HFF-Myc (cell line): Measurements from ENCODE around the gene HLA-DRB1.

ENCODE experiments used
- DNase-seq: peaks from one replicate; pipeline ENCODE4 v3.0.0-alpha.2; 2011; ENCODE audit warnings: low read depth; ENCODE audit errors: extremely low read depth
- H3K4me3 ChIP-seq: replicated peaks from 2 replicates; pipeline ENCODE4 v1.5.1; 2011; ENCODE audit warnings: low read depth, mild to moderate bottlenecking, control low read depth, low read length
- CTCF ChIP-seq: IDR thresholded peaks from 2 replicates; pipeline ENCODE4 v1.5.1; 2012; ENCODE audit warnings: mild to moderate bottlenecking, low read depth, low read length, control low read depth; ENCODE audit errors: missing control alignments

HLA-DRB1 gene

GRCh38 chr6:32617751-32618150 is 28.1 kb upstream of the HLA-DRB1 start:
- no peak for TF ChIP-seq CTCF
- no peak overlapping the region for H3K4me3 ChIP-seq
- DNase-seq = no peak

- TF ChIP-seq CTCF = no peak
- no peak for DNase-seq
- no peak overlapping the region for H3K4me3 ChIP-seq
Observed at GRCh38 chr6:32615885-32616532, 26.4 kb upstream of the HLA-DRB1 start.

DNA sequence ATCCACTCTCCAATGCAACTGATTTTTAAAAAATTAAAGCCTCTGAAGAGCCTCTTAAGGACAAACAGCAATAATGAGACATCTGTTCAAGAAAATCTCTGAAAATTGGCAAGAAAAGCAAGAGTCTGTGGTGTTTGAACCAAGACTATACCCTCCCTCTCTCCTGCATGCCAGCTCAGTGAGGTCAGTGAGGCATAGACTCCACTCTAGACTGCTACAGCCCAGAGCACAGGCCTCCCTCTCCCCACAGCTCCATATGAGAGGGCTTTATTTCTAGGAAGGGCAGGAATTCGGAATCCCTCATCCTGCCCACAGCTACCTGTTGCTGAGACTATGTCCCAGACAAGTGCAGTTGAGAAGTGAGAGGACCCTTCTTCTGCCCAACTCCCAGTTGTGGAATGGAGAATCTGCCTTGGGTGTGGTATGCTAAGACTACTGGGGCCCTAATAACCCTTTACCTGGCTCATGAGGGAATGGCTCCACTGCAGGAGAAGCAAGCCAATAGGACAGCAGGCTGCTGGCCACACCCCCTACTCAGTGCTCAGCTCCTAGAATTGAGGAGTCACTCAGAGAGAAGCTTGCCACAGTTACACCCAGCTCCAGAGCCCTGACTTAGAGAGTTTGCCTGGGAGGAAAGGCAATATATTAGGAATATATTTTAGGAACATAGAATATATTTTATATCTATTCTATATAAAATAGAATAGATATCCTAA is 24.9 kb upstream of the HLA-DRB1 start:
- DNase-seq = no peak
- no peak for TF ChIP-seq CTCF
- H3K4me3 ChIP-seq = no peak overlapping the region

DNA sequence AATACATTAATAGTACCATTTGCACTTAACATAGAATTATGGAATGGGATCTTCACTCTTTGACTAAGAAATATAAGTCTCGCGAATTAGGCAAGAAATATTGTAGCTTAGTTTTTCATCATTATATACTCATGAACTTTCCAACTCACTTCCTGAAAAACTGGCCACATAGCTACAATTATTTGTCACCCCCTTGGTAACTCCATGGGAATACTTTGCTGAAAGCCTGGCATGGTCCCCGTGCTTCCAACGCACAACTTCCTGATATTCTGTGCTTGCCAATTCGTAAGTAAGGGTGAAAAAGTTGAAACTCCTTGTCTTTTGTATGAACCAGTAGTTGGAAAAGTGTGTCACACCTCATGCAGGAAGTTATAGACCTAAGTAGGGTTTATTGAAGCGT is 23.8 kb upstream of the HLA-DRB1 start:
- no peak for DNase-seq
- no peak for TF ChIP-seq CTCF
- H3K4me3 ChIP-seq = no peak overlapping the region

DNA sequence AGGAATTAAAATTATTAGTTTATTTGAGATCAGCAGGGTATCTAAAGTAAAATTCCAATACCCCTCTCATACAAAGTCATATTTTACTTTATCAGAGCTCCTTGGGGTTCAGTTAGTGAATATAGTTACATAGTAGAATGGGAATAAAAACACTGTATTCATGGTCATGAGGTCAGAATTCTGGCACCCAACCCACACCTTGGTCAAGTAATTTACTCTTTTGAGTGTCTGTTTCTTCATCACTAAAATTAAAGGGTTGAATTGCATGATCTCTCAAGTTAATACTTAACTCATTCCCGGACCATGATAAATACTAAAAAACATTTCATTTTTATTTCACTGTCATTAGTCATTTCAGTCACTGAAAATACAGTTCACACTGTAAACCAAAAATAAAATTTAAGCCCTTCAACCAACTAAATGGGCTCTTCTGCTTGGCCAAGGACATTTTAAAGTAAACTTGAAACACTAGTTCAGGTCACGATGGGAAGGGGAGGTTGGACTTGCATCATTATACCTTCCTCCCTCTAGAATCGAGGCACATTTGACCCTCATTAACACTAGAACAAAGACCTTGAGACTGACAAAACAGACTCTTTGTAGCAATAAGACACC is 21.1 kb upstream of the HLA-DRB1 start:
- DNase-seq = no peak
- no peak overlapping the region for H3K4me3 ChIP-seq
- TF ChIP-seq CTCF = no peak

DNA sequence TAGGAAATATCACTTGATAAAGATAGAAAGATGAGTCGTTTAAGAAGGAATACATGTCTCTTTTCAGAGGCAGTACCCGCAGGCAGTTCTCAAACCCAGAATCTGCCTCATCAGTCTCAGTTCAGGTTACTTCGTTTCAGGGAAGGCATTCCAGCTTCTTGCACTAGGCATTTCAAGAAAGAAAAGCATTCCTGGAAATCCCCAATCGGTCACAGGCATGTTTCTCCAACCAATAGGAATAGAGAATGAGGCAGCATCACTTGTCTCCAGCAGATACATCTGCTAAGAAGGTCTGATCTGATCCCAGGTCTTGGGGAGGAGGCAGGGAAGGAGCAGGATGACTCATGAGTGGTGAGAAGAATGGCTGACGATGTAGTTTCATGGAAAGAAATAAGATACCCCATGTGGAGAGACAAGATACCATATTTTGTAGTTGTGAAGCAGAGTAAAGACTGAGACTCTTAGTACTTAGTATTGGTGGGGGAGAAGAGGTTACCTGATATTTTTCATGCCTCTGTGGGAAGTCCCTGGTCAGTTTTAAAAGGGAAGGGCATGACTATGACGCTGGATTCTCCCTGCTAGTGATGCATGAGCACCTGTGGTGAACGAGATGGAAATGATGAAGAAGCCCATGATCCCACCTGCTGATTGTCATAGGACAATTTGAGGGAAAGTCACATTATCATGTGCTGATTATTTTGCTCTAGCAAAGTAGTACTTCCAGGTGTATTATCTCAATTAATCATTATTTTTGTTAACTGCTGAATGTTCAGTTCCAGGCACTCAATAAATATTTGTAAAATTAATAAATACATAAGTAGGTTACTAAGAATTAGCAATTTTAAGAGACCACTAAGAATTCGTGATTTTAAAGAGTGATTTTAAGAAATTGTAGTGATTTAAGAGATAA is 20.3 kb upstream of the HLA-DRB1 start:
- peak; percentile 80 for DNase-seq
- H3K4me3 ChIP-seq = no peak overlapping the region
- no peak for TF ChIP-seq CTCF
